A549 treated with RU486 at 1 μM for 4 hours (cell line): ENCODE measurements around the gene RFXANK. TPM values are rescaled to one million over a fixed set of nuclear protein-coding genes. Genes with fewer than 3 reads are reported as not detected.

Experiments
- total RNA-seq: library from RNA; stranded (reverse); fragments of 200-300 nt; extraction: Qiagen RNA extraction; gene quantifications from 5 replicates; pipeline ENCODE4 v1.2.3, GENCODE V29; 2022; ENCODE audit warnings: low read depth

RFXANK gene, protein sequence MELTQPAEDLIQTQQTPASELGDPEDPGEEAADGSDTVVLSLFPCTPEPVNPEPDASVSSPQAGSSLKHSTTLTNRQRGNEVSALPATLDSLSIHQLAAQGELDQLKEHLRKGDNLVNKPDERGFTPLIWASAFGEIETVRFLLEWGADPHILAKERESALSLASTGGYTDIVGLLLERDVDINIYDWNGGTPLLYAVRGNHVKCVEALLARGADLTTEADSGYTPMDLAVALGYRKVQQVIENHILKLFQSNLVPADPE
- 31.0 to 50.4 TPM (median 42.5 TPM) in 5 replicates for total RNA-seq

GRCh38 chr19:19192078-19192882 is at the start of gene RFXANK, which contains the start of gene BORCS8:
Gene RFXANK, plus strand, starts transcription at chr19:19192258. Its CDS starts 1,689 bp downstream, at chr19:19193947.
Gene BORCS8, minus strand, starts transcription at chr19:19192152. Its CDS starts 35 bp downstream, at chr19:19192117.

DNA sequence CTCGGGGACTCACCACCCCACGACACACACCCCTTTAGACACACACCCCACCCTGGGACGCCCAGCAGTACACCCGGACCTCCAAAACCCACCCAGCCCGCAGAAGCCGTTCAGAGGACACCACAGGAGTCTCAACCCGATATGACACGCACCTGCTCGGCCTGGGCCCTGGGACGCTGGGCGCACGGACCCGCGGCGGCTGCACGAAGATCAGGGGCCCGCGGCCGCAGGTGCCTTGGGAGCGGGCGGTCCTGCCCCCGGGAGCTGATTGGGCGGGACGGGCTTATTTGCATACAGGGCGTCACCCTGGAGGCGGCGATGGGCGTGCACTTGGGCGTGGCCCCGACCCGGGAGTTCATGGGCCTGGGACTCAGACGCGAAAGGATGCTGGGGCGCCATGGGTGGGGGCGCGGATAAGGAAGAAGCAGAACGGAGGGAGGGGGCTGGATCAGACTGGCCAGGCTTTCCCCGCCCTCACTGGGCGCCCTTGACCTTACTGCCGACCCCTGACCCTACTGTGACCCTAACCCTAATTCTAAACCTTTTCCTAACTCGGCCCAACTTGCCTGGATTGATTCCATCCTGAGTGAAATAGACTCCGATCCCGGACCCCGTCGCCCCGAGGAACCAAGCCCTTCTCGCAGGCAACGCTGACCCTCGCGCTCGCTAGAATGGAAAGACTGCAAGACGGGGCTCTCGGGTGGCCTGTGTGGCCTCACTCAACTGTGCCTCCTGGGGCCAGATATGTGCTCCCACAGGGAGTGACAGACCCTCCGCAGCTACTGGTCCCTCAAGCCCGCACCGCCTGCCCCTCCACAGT is 21.8 kb upstream of the RFXANK start, which contains the start of gene MEF2B:
Gene MEF2B, minus strand, starts transcription at position 211 of the 820 bp plus-strand sequence. CDS start 19,528 bp downstream, outside the sequence.

DNA sequence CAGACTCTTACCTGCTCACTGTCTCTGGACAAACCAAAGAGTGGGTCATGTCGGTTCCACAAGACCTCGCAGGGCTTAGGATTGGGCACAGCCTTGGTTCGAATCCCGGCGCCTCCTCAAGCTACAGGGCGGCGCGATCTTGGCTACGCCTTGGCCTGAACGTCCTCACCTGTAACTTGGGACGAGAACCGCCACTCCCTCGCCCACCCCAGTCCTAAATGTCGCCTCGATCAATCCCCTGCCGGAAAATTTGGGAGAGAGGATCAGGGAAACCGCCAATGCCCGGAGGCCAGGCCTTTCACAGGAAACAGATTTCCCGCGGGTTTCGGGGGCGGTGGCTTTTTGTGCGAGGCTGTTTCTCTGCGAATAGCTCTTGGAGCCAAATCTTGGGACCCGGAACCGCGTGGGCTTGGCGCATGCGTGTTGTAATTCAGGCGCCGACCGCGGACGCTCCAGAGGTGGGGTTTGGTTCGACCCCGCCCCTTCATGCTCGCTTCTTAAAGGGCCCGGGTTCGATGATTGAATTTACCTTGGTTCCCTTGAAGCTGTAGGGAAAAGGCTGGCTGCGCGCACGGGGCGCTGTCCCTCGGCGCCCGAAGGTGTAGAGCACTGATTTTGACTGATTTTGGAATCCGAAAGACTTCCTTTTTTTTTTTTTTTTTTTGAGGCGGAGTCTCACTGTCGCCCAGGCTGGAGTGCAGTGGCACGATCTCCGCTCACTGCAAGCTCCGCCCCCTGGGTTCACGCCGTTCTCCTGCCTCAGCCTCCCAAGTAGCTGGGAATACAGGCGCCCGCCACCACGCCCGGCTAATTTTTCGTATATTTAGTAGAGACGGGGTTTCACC is 11.2 kb downstream of the RFXANK start, which contains the start of gene NR2C2AP:
Gene NR2C2AP, minus strand, starts transcription at position 403 of the 845 bp plus-strand sequence. Its CDS starts 354 bp downstream, at position 49.

DNA sequence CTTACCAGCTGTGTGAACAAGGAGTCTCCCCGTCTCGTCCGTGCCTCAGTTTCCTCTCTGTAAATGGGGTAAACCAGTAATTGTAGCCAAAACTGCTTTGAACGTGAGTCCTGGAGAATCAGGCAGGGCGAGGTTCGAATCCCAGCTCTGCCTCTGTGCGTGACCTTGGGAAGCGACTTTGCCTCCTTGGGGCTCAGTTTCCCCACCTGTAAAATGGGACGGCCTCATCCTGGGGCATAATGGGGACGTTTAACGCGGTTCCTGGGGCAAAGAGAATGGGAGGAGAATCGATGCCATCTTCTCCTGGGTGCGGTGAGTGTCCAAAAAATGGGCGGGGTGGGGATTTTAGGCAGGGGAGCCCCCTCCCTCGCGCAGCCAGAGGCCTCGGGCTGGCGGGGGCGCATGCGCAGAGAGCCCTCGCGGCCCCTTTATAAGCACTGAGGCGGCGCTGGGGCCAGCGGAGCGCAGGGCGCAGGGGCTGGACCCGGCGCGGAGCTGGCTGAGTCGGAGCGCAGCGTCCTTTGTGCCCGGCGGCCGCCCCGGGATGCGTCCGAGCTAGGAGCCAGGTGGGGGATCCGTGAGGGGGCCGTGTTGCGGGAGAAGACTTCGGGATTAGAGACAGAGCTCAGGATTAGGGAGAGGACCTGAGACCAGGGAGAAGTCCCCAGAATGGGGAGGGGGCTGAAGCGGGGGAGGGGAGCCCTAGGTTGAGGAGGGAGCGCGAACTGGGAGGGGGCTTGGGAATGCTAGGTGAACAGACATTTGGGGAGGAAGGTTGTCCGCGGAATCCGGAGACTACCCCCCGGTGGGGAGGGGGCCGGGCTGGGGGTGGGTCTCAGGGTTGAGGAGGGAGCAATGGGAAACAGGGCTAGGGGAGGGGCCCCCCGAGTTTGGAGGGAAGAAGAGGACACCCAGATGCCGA is 19.7 kb downstream of the RFXANK start, which contains the start of gene NCAN:
Gene NCAN, plus strand, starts transcription at position 460 of the 922 bp plus-strand sequence. CDS start 4,996 bp downstream, outside the sequence.

Other genes starting within 250 kb of the RFXANK start
- 22.9 to 33.5 TPM (median 29.4 TPM) in 5 replicates for gene SUGP2, start 158.7 kb upstream of the RFXANK start, total RNA-seq
- gene ARMC6, start 158.7 kb upstream of the RFXANK start, total RNA-seq = 25.7 to 30.8 TPM (median 28.4 TPM) in 5 replicates
- 0.34 to 0.94 TPM (median 0.66 TPM) in 5 replicates for gene SLC25A42, start 128.3 kb upstream of the RFXANK start, total RNA-seq
- gene TMEM161A, start 53.8 kb upstream of the RFXANK start, total RNA-seq = 18.4 to 26.4 TPM (median 24.2 TPM) in 5 replicates
- 0.24 to 1.1 TPM (median 0.27 TPM) in 5 replicates for gene MEF2B, start 22.0 kb upstream of the RFXANK start, total RNA-seq
- 7.5 to 11.7 TPM (median 11.2 TPM) in 5 replicates for gene BORCS8, start 106 bp upstream of the RFXANK start, total RNA-seq
- gene NR2C2AP, start 11.2 kb downstream of the RFXANK start, total RNA-seq = 31.1 to 34.5 TPM (median 31.8 TPM) in 5 replicates
- gene NCAN, start 19.7 kb downstream of the RFXANK start, total RNA-seq = 0.03 to 0.23 TPM (median 0.05 TPM) in 3 of 5 replicates, not detected in the others
- gene TM6SF2, start 81.0 kb downstream of the RFXANK start, total RNA-seq = 0.34 to 0.87 TPM (median 0.51 TPM) in 5 replicates
- gene SUGP1, start 128.3 kb downstream of the RFXANK start, total RNA-seq = 23.1 to 30.6 TPM (median 26.1 TPM) in 5 replicates
- 10.5 to 14.4 TPM (median 12.2 TPM) in 5 replicates for gene MAU2, start 128.6 kb downstream of the RFXANK start, total RNA-seq
- gene GATAD2A, start 213.4 kb downstream of the RFXANK start, total RNA-seq = 41.2 to 53.3 TPM (median 44.7 TPM) in 5 replicates